Activated CD8-positive, alpha-beta memory T cell treated with anti-CD3 and anti-CD28 coated beads, Interleukin-2, amount 50 U/mL, for 1 hour (primary cell): Measurements from ENCODE around the gene SARS2.
"Not testable (repeated sequence)": the region's sequence is repeated elsewhere in the genome, so short reads cannot be mapped to it uniquely, and the experiment has no call there.

Experiments used
- DNase-seq: peaks from one replicate; pipeline ENCODE4 v3.0.0-alpha.2; 2020; ENCODE audit errors: extremely low read depth

SARS2 gene

GRCh38 chr19:38892841-38893240, 37.7 kb downstream of the SARS2 start:
- DNase-seq = no peak

- no peak for DNase-seq
Measured at GRCh38 chr19:38891771-38892170, 38.8 kb downstream of the SARS2 start.

GRCh38 chr19:38890686-38891085, 39.9 kb downstream of the SARS2 start:
- DNase-seq = no peak

GRCh38 chr19:38889803-38890202, 40.8 kb downstream of the SARS2 start:
- no peak for DNase-seq

GRCh38 chr19:38888876-38889275, 41.7 kb downstream of the SARS2 start:
- DNase-seq = no peak

GRCh38 chr19:38884691-38885090, 45.9 kb downstream of the SARS2 start:
- not testable (repeated sequence) for DNase-seq

GRCh38 chr19:38883286-38883685, 47.3 kb downstream of the SARS2 start:
- no peak for DNase-seq

- no peak for DNase-seq
Measured at GRCh38 chr19:38880882-38881609, 49.5 kb downstream of the SARS2 start.

- DNase-seq = no peak
Measured at GRCh38 chr19:38880076-38880881, 50.3 kb downstream of the SARS2 start.

GRCh38 chr19:38879400-38879751, 51.2 kb downstream of the SARS2 start:
- DNase-seq = no peak

GRCh38 chr19:38878575-38879399, 51.8 kb downstream of the SARS2 start:
- no peak for DNase-seq

- DNase-seq = no peak
Measured at GRCh38 chr19:38877781-38878574, 52.6 kb downstream of the SARS2 start, which contains the start of gene RINL. Gene RINL (minus strand): TSS chr19:38878275. CDS start chr19:38876742, 1,533 bp downstream.

GRCh38 chr19:38875656-38876395, 54.7 kb downstream of the SARS2 start:
- no peak for DNase-seq

- DNase-seq = not testable (repeated sequence)
Measured at GRCh38 chr19:38873400-38873799, 57.2 kb downstream of the SARS2 start.

- DNase-seq = no peak
Measured at GRCh38 chr19:38870612-38871011, 60.0 kb downstream of the SARS2 start.

- DNase-seq = peak; percentile 74
Measured at GRCh38 chr19:38869836-38870607, 60.5 kb downstream of the SARS2 start.

- no peak for DNase-seq
Measured at GRCh38 chr19:38869160-38869835, 61.3 kb downstream of the SARS2 start.

GRCh38 chr19:38868551-38868950, 62.0 kb downstream of the SARS2 start:
- DNase-seq = no peak

- DNase-seq = no peak
Measured at GRCh38 chr19:38867171-38867780, 63.3 kb downstream of the SARS2 start.
